Endothelial cell of umbilical vein (primary cell): ENCODE data around the gene UCKL1. TPM values are rescaled to one million over a fixed set of nuclear protein-coding genes. Genes with fewer than 3 reads are reported as not detected.

Experiments used
- BruUV-seq: library from RNA; stranded (reverse); fragments of 400-500 nt; replicated peaks from 2 replicates; lab custom pipeline; 2021; lab: Mats Ljungman, UMichigan
- CTCF ChIA-PET: fragments of 300-600, 350-600 bp; sonication (Branson Sonifier 250); formaldehyde crosslinking; loops from one replicate; lab custom pipeline; 2021; ENCODE audit warnings: antibody characterized with exemption, inconsistent platforms; lab: Charles Lee
- POLR2A ChIA-PET: fragments of 300-600, 350-600 bp; sonication (Branson Sonifier 250); formaldehyde crosslinking; loops from one replicate; lab custom pipeline; 2021; ENCODE audit warnings: antibody characterized with exemption, inconsistent platforms; lab: Charles Lee
- DNase-seq: peaks from one replicate; pipeline ENCODE4 v3.0.0-alpha.2; 2011; ENCODE audit warnings: low read depth, low spot score
- FAIRE-seq: peaks from 2 replicates; lab custom pipeline; 2011; peaks lifted over from hg19 to GRCh38; lab: Jason Lieb, UNC
- H2AFZ ChIP-seq: 2 replicates; pipeline ENCODE4 v1.6.0; 2012; ENCODE audit warnings: low read depth, low read length, control low read depth, inconsistent platforms
- H3K27ac ChIP-seq: 2 replicates; pipeline ENCODE4 v1.5.1; 2011; ENCODE audit warnings: low read depth, mild to moderate bottlenecking, control low read depth, low read length, moderate library complexity; ENCODE audit not compliant: insufficient read depth
- H3K27me3 ChIP-seq, 2 experiments: 2 replicates each; pipeline versions ENCODE4 v1.6.0 to v1.6.1; 2011; ENCODE audit warnings: low read length in 2 of 2, mixed read lengths in 1 of 2; ENCODE audit not compliant: control insufficient read depth in 2 of 2, insufficient read depth in 2 of 2
- H3K36me3 ChIP-seq, 2 experiments: 2 replicates in 1 of 2; 3 replicates in 1 of 2; pipeline ENCODE4 v1.5.1; 2011; ENCODE audit warnings: low read length in 2 of 2, mild to moderate bottlenecking in 1 of 2, moderate library complexity in 1 of 2; ENCODE audit not compliant: control insufficient read depth in 2 of 2, insufficient read depth in 2 of 2; ENCODE audit errors: extremely low read depth in 1 of 2
- H3K4me1 ChIP-seq: 3 replicates; pipeline ENCODE4 v1.5.1; 2011; ENCODE audit warnings: mild to moderate bottlenecking, low read length; ENCODE audit not compliant: control insufficient read depth, insufficient read depth; ENCODE audit errors: extremely low read depth
- H3K4me2 ChIP-seq: 2 replicates; pipeline ENCODE4 v1.6.1; 2011; ENCODE audit warnings: low read length, control low read depth, mixed read lengths; ENCODE audit not compliant: insufficient read depth
- H3K4me3 ChIP-seq, 3 experiments: fragments of 200-600 bp in 1 of 3; sonication (generic), shearing (Covaris generic) in 1 of 3; replicated peaks in 1 of 3; 2 replicates each; pipeline ENCODE4 v1.5.1; 2011 to 2016; ENCODE audit warnings: control low read depth in 3 of 3, low read length in 3 of 3, mild to moderate bottlenecking in 2 of 3, inconsistent platforms in 1 of 3, low read depth in 1 of 3, moderate library complexity in 1 of 3; ENCODE audit not compliant: insufficient read depth in 1 of 3
- H3K79me2 ChIP-seq: 2 replicates; pipeline ENCODE4 v1.6.0; 2012; ENCODE audit warnings: low read length, inconsistent platforms; ENCODE audit not compliant: control insufficient read depth, insufficient read depth
- H3K9ac ChIP-seq: replicated peaks from 2 replicates; pipeline ENCODE3; 2011; ENCODE audit warnings: low read length, control low read depth; ENCODE audit not compliant: insufficient read depth; ENCODE audit errors: extremely low read depth
- H3K9me1 ChIP-seq: replicated peaks from 3 replicates; pipeline ENCODE4 v1.6.0; 2011; ENCODE audit warnings: mild to moderate bottlenecking, low read length; ENCODE audit not compliant: control insufficient read depth, insufficient read depth; ENCODE audit errors: extremely low read depth
- H3K9me3 ChIP-seq: replicated peaks from 2 replicates; pipeline ENCODE4 v1.5.1; 2012; ENCODE audit warnings: low read length, inconsistent platforms; ENCODE audit not compliant: control insufficient read depth, insufficient read depth
- H4K20me1 ChIP-seq: replicated peaks from 2 replicates; pipeline ENCODE3; 2011; ENCODE audit warnings: mild to moderate bottlenecking, low read length; ENCODE audit not compliant: control insufficient read depth, insufficient read depth; ENCODE audit errors: extremely low read depth
- EZH2 ChIP-seq: IDR thresholded peaks from 2 replicates; pipeline ENCODE4 v1.6.1; 2012; ENCODE audit warnings: borderline replicate concordance, low read depth, mild to moderate bottlenecking, moderate library complexity, low read length, inconsistent platforms; ENCODE audit not compliant: severe bottlenecking
- FOS ChIP-seq: IDR thresholded peaks from 2 replicates; pipeline ENCODE4 v1.6.1; 2011; ENCODE audit warnings: mild to moderate bottlenecking, low read length, moderate library complexity, borderline replicate concordance; ENCODE audit not compliant: insufficient read depth
- GATA2 ChIP-seq: IDR thresholded peaks from 2 replicates; pipeline ENCODE4 v1.7.0; 2011; ENCODE audit warnings: low read depth, mild to moderate bottlenecking, moderate library complexity, mixed read lengths, low read length; ENCODE audit not compliant: insufficient read length, insufficient read depth
- JUN ChIP-seq: IDR thresholded peaks from 2 replicates; pipeline ENCODE4 v1.6.1; 2011; ENCODE audit warnings: borderline replicate concordance, low read depth; ENCODE audit not compliant: insufficient read length, insufficient read depth
- MYC ChIP-seq: IDR thresholded peaks from one replicate; pipeline ENCODE4 v1.6.1; 2011; ENCODE audit warnings: mild to moderate bottlenecking, low read depth, low read length
- POLR2A ChIP-seq: IDR thresholded peaks from 2 replicates; pipeline ENCODE4 v1.6.1; 2012; ENCODE audit warnings: low read depth, mild to moderate bottlenecking, control low read depth, low read length
- POLR2AphosphoS5 ChIP-seq: IDR thresholded peaks from 2 replicates; pipeline ENCODE4 v1.6.1; 2012; ENCODE audit warnings: low read depth, mild to moderate bottlenecking, control low read depth, low read length, moderate library complexity; ENCODE audit not compliant: insufficient read depth
- dilution Hi-C: fragments of 300-500 bp; cut with MboI; formaldehyde crosslinking; loops from one replicate; pipeline ENCODE4 v1.15.0; 2019; ENCODE audit warnings: low sequenced_read_pairs; ENCODE audit not compliant: extremely low pct_ligation_motif_present
- intact Hi-C: fragments of 100-400 bp; cut with micrococcal nuclease; formaldehyde crosslinking; loops from one replicate; pipeline ENCODE4 v1.10.0; 2022
- polyA plus RNA-seq, 4 experiments: library from polyadenylated mRNA; depleted of rRNA in 3 of 4; stranded (reverse) in 3 of 4; unstranded in 1 of 4; fragments of >200 nt; gene quantifications; 2 replicates each; pipeline versions ENCODE4 v1.2.1 to v1.2.3, GENCODE V29; 2011 to 2012; ENCODE audit warnings: missing spikeins in 1 of 4
- total RNA-seq: library from RNA; stranded (reverse); gene quantifications from 2 replicates; pipeline ENCODE4 v1.2.3, GENCODE V29; 2021
- TF ChIP-seq, protein P1 (sequence below), 2 donors: IDR thresholded peaks; 1 replicate in 1 of 2; 2 replicates in 1 of 2; pipeline ENCODE4 v1.5.1; 2011; ENCODE audit warnings: low read length in 2 of 2, mild to moderate bottlenecking in 2 of 2, moderate library complexity in 2 of 2, control low read depth in 1 of 2, inconsistent platforms in 1 of 2, low read depth in 1 of 2; ENCODE audit not compliant: insufficient read depth in 1 of 2; ENCODE audit errors: extremely low read depth in 1 of 2
- TF ChIP-seq, protein P2 (sequence below): IDR thresholded peaks from 2 replicates; pipeline ENCODE4 v1.6.1; 2011; ENCODE audit not compliant: insufficient read depth, insufficient read length

UCKL1 gene
- total and polyA plus RNA-seq, 2 donors (not counting 3 experiments of a cell fraction or from before 2014, with no cell fraction given), result 51.1 to 78.8 TPM

- peak; percentile 43 for DNase-seq
These were observed 13.8 kb downstream of the UCKL1 start for GRCh38 chr20:63942250-63942951.

More at GRCh38 chr20:63942250-63942951, 13.8 kb downstream of the UCKL1 start:
- POLR2A ChIA-PET, result no interaction called here
- no TSS peak for BruUV-seq
- Histone ChIP-seq H3K4me2 (no peak overlapping the region), H3K9me1 (no peaks in the 10 kb centered on the region), H3K27ac (peak overlapping the region; percentile 1), H3K79me2 (peaks cover 8% of the 10 kb centered on the region), H3K36me3 (peaks cover 8 to 42% of the 10 kb centered on the region in 2 experiments), H3K9me3 (no peaks in the 10 kb centered on the region), H3K27me3 (no peaks in the 10 kb centered on the region), H2AFZ (no peak overlapping the region), H3K4me3 (no peak overlapping the region), H3K4me1 (peaks cover 14% of the 10 kb centered on the region), H4K20me1 (no peaks in the 10 kb centered on the region), H3K9ac (no peak overlapping the region)
- CTCF ChIA-PET, result interaction anchor here (1.1 kb wide), 1 partner anchor 156 kb away, joined by 3 read pairs; no protein-coding TSS in a partner anchor
- TF ChIP-seq, protein P1, sequence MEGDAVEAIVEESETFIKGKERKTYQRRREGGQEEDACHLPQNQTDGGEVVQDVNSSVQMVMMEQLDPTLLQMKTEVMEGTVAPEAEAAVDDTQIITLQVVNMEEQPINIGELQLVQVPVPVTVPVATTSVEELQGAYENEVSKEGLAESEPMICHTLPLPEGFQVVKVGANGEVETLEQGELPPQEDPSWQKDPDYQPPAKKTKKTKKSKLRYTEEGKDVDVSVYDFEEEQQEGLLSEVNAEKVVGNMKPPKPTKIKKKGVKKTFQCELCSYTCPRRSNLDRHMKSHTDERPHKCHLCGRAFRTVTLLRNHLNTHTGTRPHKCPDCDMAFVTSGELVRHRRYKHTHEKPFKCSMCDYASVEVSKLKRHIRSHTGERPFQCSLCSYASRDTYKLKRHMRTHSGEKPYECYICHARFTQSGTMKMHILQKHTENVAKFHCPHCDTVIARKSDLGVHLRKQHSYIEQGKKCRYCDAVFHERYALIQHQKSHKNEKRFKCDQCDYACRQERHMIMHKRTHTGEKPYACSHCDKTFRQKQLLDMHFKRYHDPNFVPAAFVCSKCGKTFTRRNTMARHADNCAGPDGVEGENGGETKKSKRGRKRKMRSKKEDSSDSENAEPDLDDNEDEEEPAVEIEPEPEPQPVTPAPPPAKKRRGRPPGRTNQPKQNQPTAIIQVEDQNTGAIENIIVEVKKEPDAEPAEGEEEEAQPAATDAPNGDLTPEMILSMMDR (IDR thresholded peaks at IDR 0.05; ENCODE audit: extremely low read depth in 1 of 2, insufficient read depth in 1 of 2, low read depth in 1 of 2, low read length in 2 of 2), result no peak
- TF ChIP-seq, protein P2, sequence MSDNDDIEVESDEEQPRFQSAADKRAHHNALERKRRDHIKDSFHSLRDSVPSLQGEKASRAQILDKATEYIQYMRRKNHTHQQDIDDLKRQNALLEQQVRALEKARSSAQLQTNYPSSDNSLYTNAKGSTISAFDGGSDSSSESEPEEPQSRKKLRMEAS, result no peak
- no peak for TF ChIP-seq MYC
- TF ChIP-seq POLR2AphosphoS5, result no peak
- TF ChIP-seq EZH2, result no peak
- no peak for TF ChIP-seq POLR2A
- TF ChIP-seq GATA2, result no peak
- no peak for TF ChIP-seq JUN
- no peak for TF ChIP-seq FOS
- FAIRE-seq, result peak; percentile 46
- dilution Hi-C loops (no loop called here), intact Hi-C loops (loop anchor here (1.0 kb wide), 1 partner anchor 422 kb away; the partner anchor contains the start of gene PPDPF)
